Right kidney (tissue), 1 donor: ENCODE data around the gene PIAS4.

Source experiments
- DNase-seq: peaks from one replicate; pipeline ENCODE4 v3.0.0-alpha.2; 2016

The PIAS4 gene

GRCh38 chr19:3976495-3977241 is 30.9 kb upstream of the PIAS4 start:
- no peak for DNase-seq

GRCh38 chr19:3977242-3978143 is 30.0 kb upstream of the PIAS4 start:
- DNase-seq: no peak

GRCh38 chr19:3978145-3978544 is 29.4 kb upstream of the PIAS4 start:
- no peak for DNase-seq

DNA sequence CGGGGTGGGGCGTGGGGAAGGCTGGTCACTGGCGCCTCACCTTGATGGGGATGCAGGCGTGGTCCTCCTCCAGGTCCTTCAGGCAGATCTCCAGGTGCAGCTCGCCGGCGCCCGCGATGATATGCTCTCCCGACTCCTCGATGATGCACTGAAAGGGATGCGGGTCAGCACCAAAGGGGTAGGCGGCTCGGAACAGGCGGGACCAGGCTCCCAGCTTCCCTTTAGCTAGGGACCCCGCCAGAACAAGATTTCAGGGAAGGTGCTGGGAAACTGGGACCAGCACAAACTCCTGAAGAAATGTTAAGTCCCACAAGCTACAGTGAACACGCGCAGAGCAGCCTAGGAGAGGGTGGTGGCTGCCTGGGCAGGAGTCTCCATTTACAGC is 28.3 kb upstream of the PIAS4 start:
- no peak for DNase-seq

GRCh38 chr19:3979674-3980352 is 27.7 kb upstream of the PIAS4 start:
- DNase-seq: no peak

GRCh38 chr19:3980353-3981251 is 26.9 kb upstream of the PIAS4 start:
- DNase-seq: no peak

GRCh38 chr19:3981373-3981735 is 26.2 kb upstream of the PIAS4 start:
- DNase-seq: no peak

DNA sequence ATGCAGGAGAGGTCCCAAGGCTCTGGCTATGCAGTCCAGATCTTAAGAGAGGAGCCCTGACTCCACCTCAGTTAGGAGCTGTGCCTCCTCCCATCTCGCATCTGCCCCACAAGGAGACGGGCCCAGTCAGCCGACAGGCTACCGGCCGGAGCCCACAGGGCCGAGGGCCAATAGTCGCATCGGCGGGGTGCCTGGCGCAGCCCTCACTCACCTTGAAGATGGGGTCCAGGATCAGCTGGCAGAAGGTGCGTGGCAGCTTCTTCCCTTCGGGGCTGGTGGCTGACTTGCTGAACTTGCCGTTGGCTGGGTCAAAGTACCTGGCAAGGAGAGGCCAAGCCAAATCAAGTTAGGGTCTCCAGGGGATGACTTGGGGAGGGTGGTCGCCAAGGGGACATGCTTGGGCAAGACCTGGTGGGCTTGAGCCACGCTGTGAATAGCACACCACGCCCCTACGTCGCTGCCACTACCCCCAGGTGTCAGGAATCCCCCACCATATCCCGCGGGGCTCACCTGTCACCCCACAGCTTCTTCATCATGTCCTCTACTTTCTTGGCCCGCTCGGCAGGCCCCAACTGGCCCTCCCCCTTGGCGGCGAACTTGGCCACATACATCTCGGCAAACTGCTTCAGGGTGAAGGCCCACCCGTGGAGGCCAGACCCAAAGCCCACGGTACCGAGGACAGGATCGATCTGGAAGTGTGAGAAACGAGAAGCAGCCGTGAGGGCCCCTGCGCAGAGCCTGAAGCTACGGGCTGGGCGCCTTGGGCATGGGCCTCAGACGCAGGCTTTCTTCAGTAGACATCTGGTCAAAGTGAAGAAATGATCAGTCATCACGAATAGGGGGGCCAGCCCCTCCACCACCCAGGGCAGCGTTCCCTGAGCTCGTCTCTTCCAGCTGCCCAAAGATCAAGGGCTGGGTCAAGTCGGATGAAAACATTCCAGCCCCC is 25.5 kb upstream of the PIAS4 start:
- no peak for DNase-seq

DNA sequence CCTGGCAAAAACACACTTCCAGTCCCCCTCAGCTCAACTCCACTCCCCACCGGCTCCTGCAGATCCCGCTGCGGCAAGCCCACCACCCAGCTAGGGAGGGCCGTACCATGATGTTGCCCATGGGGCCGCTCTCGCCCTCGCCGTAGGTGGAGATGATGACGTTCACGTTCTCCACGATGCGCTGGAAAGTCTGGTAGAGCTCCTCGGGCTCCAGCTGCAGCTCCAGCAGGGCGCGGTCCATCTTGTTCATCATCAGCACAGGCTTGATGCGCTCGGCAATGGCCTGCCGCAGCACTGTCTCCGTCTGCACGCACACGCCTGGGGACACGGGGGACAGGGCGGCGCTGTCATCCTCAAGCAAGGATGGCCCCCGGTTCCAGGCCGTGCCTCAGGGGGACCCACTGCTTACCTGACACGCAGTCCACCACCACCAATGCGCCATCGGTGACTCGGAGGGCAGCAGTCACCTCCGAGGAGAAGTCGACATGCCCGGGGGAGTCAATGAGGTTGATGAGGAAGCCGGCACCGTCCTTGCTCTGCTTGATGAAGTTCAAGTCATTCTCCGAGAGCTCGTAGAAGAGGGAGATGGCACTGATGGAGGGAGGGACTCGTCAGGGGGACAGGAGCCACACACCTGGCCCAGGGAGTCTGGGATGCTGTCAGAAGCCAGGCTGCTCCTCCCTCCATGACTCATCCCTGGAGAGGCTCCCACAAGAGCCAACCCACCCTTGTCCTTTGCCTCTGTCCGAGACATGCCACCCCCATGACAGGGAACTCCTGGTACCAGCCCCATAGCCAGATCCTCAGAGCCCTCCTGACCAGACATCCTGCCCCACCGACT is 24.6 kb upstream of the PIAS4 start:
- no peak for DNase-seq

GRCh38 chr19:3983542-3983914 is 24.0 kb upstream of the PIAS4 start:
- no peak for DNase-seq

DNA sequence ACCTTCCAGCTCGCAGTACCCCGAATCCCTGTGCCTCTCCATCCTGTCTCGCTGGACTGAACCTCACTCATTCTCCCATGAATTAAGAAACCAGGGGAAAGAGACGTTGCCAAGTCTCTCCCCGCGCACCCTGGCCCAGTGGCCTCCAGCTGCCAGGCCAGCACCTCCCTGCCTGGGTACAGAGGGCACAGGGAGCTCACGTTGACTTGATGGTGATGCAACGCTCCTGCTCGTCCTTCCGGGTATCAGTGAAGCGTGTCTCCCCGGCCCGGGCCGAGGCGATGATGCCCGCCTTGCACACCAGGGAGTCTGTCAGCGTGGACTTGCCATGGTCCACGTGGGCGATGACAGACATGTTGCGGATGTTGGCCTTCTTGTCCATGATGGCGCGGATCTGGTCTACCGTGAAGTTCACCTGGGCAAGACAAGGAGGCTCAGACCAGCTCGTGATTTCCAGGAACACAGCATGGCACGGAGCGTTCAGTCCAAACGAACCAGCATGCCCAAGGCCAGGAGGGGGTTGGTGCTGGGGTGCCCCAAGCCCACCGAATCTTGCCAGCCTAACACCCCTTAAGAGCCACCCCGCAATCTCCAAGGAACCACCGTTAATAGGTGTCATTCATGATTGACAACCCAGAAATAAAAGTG is 23.5 kb upstream of the PIAS4 start:
- DNase-seq: no peak

GRCh38 chr19:3984584-3984907 is 23.0 kb upstream of the PIAS4 start:
- DNase-seq: no peak

- peak; percentile 96 for DNase-seq
Measured at GRCh38 chr19:3984908-3985642, 22.5 kb upstream of the PIAS4 start, which contains the start of gene EEF2. TSS of gene EEF2 (minus strand) at chr19:3985463. CDS start at chr19:3985380, 83 bp downstream.

GRCh38 chr19:3985643-3986259 is 21.8 kb upstream of the PIAS4 start:
- peak; percentile 31 for DNase-seq

- peak; percentile 66 for DNase-seq
Measured at GRCh38 chr19:3986260-3987041, 21.1 kb upstream of the PIAS4 start.

DNA sequence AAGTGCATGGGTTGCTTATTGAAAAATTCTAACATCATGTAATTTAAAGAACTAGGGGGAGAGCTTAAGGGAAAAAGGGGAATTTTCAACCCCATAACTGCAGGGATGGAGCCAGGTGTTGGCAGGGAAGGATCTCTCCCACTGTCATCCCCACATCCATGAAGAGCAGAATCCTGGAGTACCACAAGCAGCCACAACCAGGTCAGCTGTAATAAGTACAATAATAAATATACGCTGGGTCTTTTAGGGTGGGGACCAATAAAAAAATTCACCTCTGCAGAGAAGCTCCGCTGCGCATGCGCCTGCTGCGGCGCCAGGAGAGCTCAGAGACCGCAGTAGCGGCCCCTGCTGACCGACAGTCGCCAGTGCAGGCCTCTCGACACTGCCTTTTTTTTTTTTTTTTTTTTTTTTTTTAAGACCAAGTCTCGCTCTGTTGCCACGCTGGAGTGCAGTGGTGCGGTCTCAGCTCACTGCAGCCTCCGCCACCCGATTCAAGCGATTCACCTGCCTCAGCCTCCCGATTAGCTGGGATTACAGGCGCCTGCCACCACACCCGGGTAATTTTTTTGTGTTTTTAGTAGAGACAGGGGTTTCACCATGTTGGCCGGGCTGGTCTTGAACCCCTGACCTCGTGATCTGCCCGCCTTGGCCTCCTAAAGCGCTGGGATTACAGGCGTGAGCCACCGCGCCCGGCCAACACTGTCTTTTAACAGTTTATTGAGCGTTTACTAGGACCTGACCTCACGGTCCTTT is 19.7 kb upstream of the PIAS4 start:
- peak; percentile 84 for DNase-seq

GRCh38 chr19:3990815-3991117 is 16.8 kb upstream of the PIAS4 start:
- DNase-seq: no peak
